NCI-H82 treated with DMSO at 0.1 percent for 48 hours (cell line): Measurements from ENCODE around the gene SPATA31D4.
"Not testable (repeated sequence)": the region's sequence is repeated elsewhere in the genome, so short reads cannot be mapped to it uniquely, and the experiment has no call there.

Experiments
- DNase-seq: peaks from one replicate; lab custom pipeline; 2025; ENCODE audit not compliant: unreplicated experiment; lab: John Stamatoyannopoulos, UW

SPATA31D4 gene

GRCh38 chr9:81928305-81928704 is at the start of gene SPATA31D4:
Gene SPATA31D4, plus strand, starts transcription at chr9:81928428. Its CDS starts 86 bp downstream, at chr9:81928514.
- not testable (repeated sequence) for DNase-seq

GRCh38 chr9:81878530-81878929 is 49.7 kb upstream of the SPATA31D4 start:
- no peak for DNase-seq

GRCh38 chr9:81879501-81879916 is 48.7 kb upstream of the SPATA31D4 start:
- no peak for DNase-seq

- DNase-seq: no peak
Observed at GRCh38 chr9:81885602-81886001, 42.6 kb upstream of the SPATA31D4 start.

- no peak for DNase-seq
Observed at GRCh38 chr9:81886665-81887064, 41.6 kb upstream of the SPATA31D4 start.

GRCh38 chr9:81890104-81890503 is 38.1 kb upstream of the SPATA31D4 start:
- no peak for DNase-seq

- DNase-seq: no peak
Observed at GRCh38 chr9:81892440-81892839, 35.8 kb upstream of the SPATA31D4 start.

GRCh38 chr9:81893929-81894328 is 34.3 kb upstream of the SPATA31D4 start:
- DNase-seq: no peak

GRCh38 chr9:81894891-81895290 is 33.3 kb upstream of the SPATA31D4 start:
- no peak for DNase-seq

- DNase-seq: no peak
Observed at GRCh38 chr9:81896070-81896469, 32.2 kb upstream of the SPATA31D4 start.

GRCh38 chr9:81898851-81899250 is 29.4 kb upstream of the SPATA31D4 start:
- DNase-seq: no peak

GRCh38 chr9:81902196-81902595 is 26.0 kb upstream of the SPATA31D4 start:
- DNase-seq: no peak

- DNase-seq: no peak
Observed at GRCh38 chr9:81902626-81903025, 25.6 kb upstream of the SPATA31D4 start.

GRCh38 chr9:81906671-81907070 is 21.6 kb upstream of the SPATA31D4 start:
- no peak for DNase-seq

GRCh38 chr9:81912135-81912534 is 16.1 kb upstream of the SPATA31D4 start:
- DNase-seq: no peak

GRCh38 chr9:81915801-81916505 is 12.3 kb upstream of the SPATA31D4 start:
- no peak for DNase-seq

GRCh38 chr9:81918507-81918906 is 9.7 kb upstream of the SPATA31D4 start:
- DNase-seq: not testable (repeated sequence)

GRCh38 chr9:81930147-81930546 is 1.9 kb downstream of the SPATA31D4 start:
- DNase-seq: not testable (repeated sequence)

GRCh38 chr9:81933547-81933946 is 5.3 kb downstream of the SPATA31D4 start:
- DNase-seq: not testable (repeated sequence)

GRCh38 chr9:81943393-81943792 is 15.2 kb downstream of the SPATA31D4 start, which contains the start of gene SPATA31D3:
Gene SPATA31D3, plus strand, starts transcription at chr9:81943500. Its CDS starts 86 bp downstream, at chr9:81943586.
- DNase-seq: not testable (repeated sequence)

GRCh38 chr9:81948650-81949049 is 20.4 kb downstream of the SPATA31D4 start:
- DNase-seq: not testable (repeated sequence)

- no peak for DNase-seq
Observed at GRCh38 chr9:81953096-81953495, 24.9 kb downstream of the SPATA31D4 start.

- DNase-seq: no peak
Observed at GRCh38 chr9:81955625-81956024, 27.4 kb downstream of the SPATA31D4 start.
